AG04450 (cell line): ENCODE results near the gene SARDH. TPM values are rescaled to one million over a fixed set of nuclear protein-coding genes. Genes with fewer than 3 reads are reported as not detected.

Source experiments
- CTCF ChIA-PET: fragments of 300-600, 350-600 bp; formaldehyde crosslinking; extraction: SDS; loops from one replicate; lab custom pipeline; 2022; ENCODE audit warnings: antibody characterized with exemption, inconsistent platforms; lab: Charles Lee
- POLR2A ChIA-PET: fragments of 350-600 bp; formaldehyde crosslinking; extraction: SDS; loops from one replicate; lab custom pipeline; 2021; ENCODE audit warnings: antibody characterized with exemption, inconsistent platforms; lab: Yijun Ruan, JAX
- DNase-seq: peaks from one replicate; pipeline ENCODE4 v3.0.0-alpha.2; 2011; ENCODE audit warnings: low read depth, low spot score
- H3K27ac ChIP-seq: one replicate; pipeline ENCODE4 v1.5.1; 2012; ENCODE audit warnings: low read depth, low read length, control low read depth
- H3K27me3 ChIP-seq: one replicate; pipeline ENCODE4 v1.6.0; 2012; ENCODE audit warnings: low read length; ENCODE audit not compliant: control insufficient read depth, insufficient read depth
- H3K4me3 ChIP-seq: 2 replicates; pipeline ENCODE4 v1.5.1; 2011; ENCODE audit warnings: mild to moderate bottlenecking, low read depth, low read length, control low read depth
- H3K9me3 ChIP-seq: 2 replicates; pipeline ENCODE4 v1.5.1; 2012; ENCODE audit warnings: low read length; ENCODE audit not compliant: control insufficient read depth, insufficient read depth
- polyA plus RNA-seq: library from polyadenylated mRNA; depleted of rRNA; stranded (reverse); fragments of >200 nt; gene quantifications from 2 replicates; pipeline ENCODE4 v1.2.3, GENCODE V29; 2011
- TF ChIP-seq, protein P1 (sequence below): IDR thresholded peaks from 2 replicates; pipeline ENCODE4 v1.5.1; 2011; ENCODE audit warnings: low read depth, low read length, control low read depth, inconsistent platforms

Gene SARDH
- polyA plus RNA-seq, 1 experiment: 1.3 TPM

DNA sequence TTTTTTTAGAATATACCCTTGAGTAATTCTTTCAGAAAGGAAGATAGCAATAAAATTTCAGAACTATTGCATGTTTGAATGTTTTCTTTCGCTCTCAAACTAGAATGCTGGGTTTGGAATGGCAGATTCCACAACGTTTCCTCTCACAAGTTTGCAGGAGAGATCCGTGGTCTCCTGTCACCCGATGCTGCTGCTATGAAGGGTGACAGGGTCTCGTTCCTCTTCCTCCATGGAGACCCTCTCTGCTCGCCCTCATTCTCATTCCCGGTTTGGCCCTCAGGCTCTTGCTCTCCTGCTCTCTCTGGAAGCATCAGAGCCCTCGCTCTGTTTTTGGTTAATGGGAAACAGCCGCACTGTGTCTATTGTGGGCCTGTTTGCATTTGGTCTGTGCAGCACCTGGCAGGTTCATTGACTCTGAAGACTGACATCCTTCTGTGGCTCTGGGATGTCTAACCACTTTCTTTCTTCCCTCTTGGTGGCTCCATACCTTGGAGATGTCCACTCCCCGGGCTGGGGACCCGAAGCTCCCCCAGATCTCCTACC, 116.4 kb downstream of the SARDH start:
- H3K9me3 ChIP-seq: peaks cover 5% of the 10 kb centered on the region; the same call in 1 of the 2 replicates
- no peak for DNase-seq
- ChIA-PET CTCF (no interaction called here), POLR2A (no interaction called here)
- peaks cover 35% of the 10 kb centered on the region for H3K27me3 ChIP-seq
- TF ChIP-seq, protein P1, sequence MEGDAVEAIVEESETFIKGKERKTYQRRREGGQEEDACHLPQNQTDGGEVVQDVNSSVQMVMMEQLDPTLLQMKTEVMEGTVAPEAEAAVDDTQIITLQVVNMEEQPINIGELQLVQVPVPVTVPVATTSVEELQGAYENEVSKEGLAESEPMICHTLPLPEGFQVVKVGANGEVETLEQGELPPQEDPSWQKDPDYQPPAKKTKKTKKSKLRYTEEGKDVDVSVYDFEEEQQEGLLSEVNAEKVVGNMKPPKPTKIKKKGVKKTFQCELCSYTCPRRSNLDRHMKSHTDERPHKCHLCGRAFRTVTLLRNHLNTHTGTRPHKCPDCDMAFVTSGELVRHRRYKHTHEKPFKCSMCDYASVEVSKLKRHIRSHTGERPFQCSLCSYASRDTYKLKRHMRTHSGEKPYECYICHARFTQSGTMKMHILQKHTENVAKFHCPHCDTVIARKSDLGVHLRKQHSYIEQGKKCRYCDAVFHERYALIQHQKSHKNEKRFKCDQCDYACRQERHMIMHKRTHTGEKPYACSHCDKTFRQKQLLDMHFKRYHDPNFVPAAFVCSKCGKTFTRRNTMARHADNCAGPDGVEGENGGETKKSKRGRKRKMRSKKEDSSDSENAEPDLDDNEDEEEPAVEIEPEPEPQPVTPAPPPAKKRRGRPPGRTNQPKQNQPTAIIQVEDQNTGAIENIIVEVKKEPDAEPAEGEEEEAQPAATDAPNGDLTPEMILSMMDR: no peak
- H3K4me3 ChIP-seq: no peak overlapping the region
- H3K27ac ChIP-seq: no peak overlapping the region

DNA sequence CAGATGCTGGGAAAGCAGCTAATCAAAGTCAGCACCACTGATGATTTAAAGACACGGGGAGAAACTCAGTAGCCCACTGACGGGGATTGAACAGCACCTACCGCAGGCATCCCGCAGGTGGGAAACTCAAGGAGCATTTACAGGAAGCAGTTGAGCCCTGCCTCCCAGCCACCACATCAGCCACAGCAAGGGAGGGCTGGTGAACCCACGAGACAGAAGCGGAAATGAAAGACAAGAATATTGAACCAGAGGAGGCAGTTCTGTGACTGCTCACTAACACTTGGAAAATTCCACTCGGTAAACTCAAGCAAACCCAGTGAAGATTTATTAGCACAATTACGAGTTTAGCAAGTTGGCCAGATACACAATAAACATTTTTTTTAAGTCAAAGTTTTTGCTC, 118.4 kb downstream of the SARDH start:
- Histone ChIP-seq H3K27me3 (peaks cover 39% of the 10 kb centered on the region), H3K9me3 (no peaks in the 10 kb centered on the region; the same call in 1 of the 2 replicates), H3K4me3 (no peak overlapping the region), H3K27ac (no peak overlapping the region)
- POLR2A ChIA-PET: no interaction called here
- TF ChIP-seq, protein P1: no peak
- CTCF ChIA-PET: no interaction called here
- no peak for DNase-seq

GRCh38 chr9:133618726-133619125, 119.4 kb downstream of the SARDH start:
- CTCF ChIA-PET: interaction anchor here (0.7 kb wide), 2 partner anchors 87 to 375 kb away, joined by 3 to 4 read pairs; no protein-coding TSS in a partner anchor
- Histone ChIP-seq H3K27ac (no peak overlapping the region), H3K27me3 (peaks cover 50% of the 10 kb centered on the region), H3K4me3 (no peak overlapping the region), H3K9me3 (no peaks in the 10 kb centered on the region; the same call in 1 of the 2 replicates)
- POLR2A ChIA-PET: no interaction called here
- TF ChIP-seq, protein P1: no peak
- DNase-seq: no peak

- H3K4me3 ChIP-seq: no peak overlapping the region
- ChIA-PET POLR2A (no interaction called here), CTCF (no interaction called here)
- H3K9me3 ChIP-seq: no peaks in the 10 kb centered on the region; the same call in 1 of the 2 replicates
- TF ChIP-seq, protein P1: no peak
- no peak for DNase-seq
- peaks cover 45% of the 10 kb centered on the region for H3K27me3 ChIP-seq
- no peak overlapping the region for H3K27ac ChIP-seq
Observed at GRCh38 chr9:133616643-133617405, 121.3 kb downstream of the SARDH start.

GRCh38 chr9:133615606-133616188, 122.5 kb downstream of the SARDH start:
- no peak for DNase-seq
- ChIA-PET CTCF (no interaction called here), POLR2A (no interaction called here)
- TF ChIP-seq, protein P1: no peak
- Histone ChIP-seq H3K9me3 (no peaks in the 10 kb centered on the region; the same call in 1 of the 2 replicates), H3K27me3 (peaks cover 41% of the 10 kb centered on the region), H3K4me3 (no peak overlapping the region), H3K27ac (no peak overlapping the region)
